ENCODE data around the gene CAPRIN1.

Gene CAPRIN1, protein sequence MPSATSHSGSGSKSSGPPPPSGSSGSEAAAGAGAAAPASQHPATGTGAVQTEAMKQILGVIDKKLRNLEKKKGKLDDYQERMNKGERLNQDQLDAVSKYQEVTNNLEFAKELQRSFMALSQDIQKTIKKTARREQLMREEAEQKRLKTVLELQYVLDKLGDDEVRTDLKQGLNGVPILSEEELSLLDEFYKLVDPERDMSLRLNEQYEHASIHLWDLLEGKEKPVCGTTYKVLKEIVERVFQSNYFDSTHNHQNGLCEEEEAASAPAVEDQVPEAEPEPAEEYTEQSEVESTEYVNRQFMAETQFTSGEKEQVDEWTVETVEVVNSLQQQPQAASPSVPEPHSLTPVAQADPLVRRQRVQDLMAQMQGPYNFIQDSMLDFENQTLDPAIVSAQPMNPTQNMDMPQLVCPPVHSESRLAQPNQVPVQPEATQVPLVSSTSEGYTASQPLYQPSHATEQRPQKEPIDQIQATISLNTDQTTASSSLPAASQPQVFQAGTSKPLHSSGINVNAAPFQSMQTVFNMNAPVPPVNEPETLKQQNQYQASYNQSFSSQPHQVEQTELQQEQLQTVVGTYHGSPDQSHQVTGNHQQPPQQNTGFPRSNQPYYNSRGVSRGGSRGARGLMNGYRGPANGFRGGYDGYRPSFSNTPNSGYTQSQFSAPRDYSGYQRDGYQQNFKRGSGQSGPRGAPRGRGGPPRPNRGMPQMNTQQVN

DNA sequence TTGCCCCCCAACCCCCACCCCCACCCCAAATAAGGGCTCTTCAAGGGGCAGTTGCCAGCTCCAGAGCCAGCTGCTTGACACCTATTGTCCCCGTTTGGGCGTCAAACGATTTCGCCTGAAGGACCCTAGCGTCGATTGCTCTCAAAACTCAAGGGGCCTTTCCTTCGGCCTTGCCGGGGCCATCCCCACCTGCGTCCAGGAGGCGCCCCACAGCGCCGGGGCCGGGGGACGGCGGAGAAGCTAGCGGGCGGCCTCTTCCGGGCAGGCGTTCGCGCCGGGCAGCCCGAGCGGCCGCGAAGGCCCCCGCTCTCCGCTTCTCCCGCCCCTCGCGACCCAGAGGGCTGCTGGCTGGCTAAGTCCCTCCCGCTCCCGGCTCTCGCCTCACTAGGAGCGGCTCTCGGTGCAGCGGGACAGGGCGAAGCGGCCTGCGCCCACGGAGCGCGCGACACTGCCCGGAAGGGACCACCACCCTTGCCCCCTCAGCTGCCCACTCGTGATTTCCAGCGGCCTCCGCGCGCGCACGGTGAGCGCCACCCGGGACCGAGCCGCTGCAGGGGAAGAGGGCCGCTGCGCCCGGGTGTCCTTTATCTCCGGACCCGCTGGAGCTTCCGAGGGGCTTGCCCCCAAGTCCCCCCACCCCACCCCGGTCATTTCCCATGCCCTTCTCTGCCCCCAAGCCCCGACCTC, at the start of gene CAPRIN1:
CAPRIN1 (plus strand) TSS at position 383 of the 687 bp plus-strand sequence. CDS start 690 bp downstream, outside the sequence.
- in situ Hi-C loops (cut with HindIII; ENCODE audit: low sequenced_read_pairs), result no loop called here

DNA sequence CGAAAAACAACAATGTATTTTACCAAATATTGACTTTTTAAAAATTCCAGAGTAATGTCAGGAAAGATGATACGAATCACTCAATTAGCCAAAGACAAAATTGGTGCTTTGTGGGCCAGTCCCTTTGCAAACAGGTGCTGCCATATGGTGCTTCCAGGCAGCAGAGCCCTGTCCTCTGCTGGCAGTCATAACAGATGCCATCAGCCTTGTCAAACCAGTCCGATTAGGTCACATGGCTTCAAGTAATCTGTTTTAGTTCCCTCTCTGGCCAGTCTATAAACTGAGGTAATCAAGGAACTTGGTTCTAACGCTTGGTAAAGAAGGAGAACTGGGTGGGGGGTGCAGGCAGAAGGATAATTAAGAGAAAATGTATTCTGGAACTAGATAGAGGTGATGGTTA, 49.1 kb upstream of the CAPRIN1 start:
- in situ Hi-C loops (cut with HindIII; ENCODE audit: low sequenced_read_pairs), result no loop called here

DNA sequence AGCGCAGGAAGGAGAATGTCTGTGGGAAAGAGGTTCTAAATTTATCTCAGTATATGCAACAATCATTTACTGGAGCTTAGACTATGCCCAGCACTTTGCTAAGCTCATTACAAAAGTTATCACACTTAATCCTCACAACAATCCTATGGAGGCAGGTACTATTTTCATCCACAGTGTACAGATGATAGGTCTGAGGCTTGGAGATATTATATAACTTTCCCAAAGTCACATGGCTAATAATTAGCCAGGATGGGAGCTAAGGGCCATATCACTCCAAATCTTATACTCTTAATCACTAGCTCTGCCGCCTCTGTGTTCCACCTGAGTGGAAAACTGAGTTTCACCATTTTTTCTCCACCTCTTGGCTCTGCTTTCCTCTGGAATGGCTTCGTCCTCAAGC, 47.3 kb upstream of the CAPRIN1 start:
- in situ Hi-C loops (cut with HindIII; ENCODE audit: low sequenced_read_pairs), result no loop called here

DNA sequence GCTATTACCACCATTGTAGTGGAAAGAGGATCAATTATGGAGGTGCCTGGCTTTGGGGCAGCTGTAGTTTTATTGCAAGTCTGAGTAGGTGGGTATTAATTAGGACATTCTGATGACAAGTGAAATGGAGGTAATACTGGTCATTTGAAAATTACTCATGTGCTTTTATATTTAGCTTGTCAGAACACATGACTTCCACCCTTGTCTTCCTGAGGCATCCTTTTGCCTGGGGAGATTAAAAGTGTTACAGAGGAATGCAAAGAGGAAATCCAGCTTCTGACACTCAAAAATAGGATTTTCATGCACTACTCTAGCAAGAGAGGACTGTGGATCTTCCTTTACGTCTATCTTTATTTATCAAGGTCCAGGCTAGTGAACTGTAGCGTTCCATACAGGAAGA, 44.7 kb upstream of the CAPRIN1 start:
- in situ Hi-C loops (cut with HindIII; ENCODE audit: low sequenced_read_pairs), result no loop called here

DNA sequence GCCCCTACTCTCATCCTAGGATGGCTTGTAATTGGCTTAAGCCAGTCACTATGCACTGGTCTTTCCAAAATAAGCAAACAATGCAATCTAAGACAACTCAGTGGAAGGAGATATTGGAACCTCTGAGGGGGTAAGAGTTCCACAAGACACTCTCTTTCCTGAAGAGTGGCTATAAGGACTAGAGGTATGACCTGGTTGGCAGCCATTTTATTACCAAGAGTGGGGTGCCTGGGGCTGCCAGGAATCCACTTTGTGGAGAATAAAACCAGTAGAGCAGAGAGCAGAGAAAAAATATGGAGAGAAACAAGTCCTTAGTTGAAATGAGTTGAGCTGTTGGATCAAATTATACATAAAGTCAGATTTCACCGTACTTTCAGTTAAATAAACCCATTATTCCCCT, 38.8 kb upstream of the CAPRIN1 start:
- in situ Hi-C loops (cut with HindIII; ENCODE audit: low sequenced_read_pairs), result no loop called here

DNA sequence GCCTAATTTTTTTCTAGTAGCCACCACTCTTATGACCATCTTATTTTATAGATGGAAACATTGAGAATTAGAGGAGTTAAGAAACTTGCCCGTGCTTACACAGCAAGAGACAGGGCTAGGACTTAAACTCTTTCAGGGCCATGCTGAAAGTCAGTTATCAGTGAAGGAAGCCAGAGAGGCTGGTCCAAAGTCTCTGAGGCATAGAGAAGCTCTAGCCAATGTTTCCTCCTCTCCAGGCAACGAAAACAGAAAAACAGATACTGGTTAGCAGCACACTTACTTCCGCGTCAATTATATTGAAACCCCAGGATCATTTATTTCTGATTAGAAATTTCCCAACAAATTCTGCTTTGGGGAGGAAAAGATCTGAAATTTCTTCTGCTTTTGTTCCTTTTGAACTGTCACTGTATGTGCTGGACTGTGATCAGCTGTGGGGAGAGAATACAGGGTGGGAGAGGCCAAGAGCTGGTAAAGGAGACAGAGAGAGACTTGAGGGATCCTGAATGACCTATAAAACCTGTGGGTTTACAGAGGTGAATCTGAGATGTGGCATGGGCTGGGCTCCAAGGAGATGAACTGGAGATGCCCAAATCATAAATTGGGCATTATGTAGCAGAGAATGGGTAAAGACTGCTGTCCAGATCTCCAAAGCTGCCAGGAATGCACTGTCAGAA, 37.5 kb upstream of the CAPRIN1 start:
- in situ Hi-C loops (cut with HindIII; ENCODE audit: low sequenced_read_pairs), result no loop called here

DNA sequence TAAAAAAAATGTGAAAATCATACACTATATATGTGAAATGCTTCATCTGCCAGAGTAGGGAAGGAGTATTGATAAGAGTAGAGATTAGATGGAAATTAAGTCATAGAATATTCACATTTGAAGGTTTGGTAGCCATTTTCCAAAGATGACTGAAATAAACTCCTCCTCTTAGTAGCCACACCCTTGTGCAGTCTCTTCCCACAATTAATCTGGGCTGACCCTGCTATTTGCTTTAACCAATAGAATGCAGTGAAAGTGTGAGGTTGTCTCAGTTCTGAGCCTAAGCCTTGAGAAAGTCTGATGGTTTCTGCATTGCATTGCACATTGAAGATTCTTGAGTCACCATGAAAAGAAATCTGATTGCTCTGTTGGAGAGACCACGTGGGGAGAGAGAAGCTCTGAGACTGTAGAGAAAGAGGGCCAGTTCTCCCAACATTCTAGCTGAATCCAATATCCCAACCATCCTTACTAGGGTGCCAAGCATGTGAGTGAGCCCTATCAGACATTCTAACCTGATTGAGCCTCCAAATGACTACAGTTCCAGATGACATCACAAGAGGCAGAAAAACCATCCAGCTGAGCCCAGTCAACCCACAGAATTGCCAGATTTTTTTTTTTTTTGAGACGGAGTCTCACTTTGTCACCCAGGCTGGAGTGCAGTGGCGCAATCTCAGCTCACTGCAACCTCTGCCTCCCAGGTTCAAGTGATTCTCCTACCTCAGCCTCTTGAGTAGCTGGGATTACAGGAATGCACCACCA, 29.4 kb upstream of the CAPRIN1 start:
- in situ Hi-C loops (cut with HindIII; ENCODE audit: low sequenced_read_pairs), result no loop called here

DNA sequence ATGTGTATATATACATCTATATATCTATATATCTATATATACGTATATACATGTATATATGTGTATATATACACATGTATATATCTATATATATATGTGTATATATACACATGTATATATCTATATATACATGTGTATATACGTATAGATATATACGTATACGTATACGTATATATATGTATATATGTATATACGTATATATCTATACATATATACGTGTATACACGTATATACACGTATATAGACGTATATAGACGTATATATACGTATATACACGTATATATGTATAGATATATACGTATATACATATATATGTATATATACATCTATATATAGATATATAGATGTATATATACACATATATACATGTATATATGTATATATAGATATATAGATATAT, 25.1 kb upstream of the CAPRIN1 start:
- in situ Hi-C loops (cut with HindIII; ENCODE audit: low sequenced_read_pairs), result no loop called here

DNA sequence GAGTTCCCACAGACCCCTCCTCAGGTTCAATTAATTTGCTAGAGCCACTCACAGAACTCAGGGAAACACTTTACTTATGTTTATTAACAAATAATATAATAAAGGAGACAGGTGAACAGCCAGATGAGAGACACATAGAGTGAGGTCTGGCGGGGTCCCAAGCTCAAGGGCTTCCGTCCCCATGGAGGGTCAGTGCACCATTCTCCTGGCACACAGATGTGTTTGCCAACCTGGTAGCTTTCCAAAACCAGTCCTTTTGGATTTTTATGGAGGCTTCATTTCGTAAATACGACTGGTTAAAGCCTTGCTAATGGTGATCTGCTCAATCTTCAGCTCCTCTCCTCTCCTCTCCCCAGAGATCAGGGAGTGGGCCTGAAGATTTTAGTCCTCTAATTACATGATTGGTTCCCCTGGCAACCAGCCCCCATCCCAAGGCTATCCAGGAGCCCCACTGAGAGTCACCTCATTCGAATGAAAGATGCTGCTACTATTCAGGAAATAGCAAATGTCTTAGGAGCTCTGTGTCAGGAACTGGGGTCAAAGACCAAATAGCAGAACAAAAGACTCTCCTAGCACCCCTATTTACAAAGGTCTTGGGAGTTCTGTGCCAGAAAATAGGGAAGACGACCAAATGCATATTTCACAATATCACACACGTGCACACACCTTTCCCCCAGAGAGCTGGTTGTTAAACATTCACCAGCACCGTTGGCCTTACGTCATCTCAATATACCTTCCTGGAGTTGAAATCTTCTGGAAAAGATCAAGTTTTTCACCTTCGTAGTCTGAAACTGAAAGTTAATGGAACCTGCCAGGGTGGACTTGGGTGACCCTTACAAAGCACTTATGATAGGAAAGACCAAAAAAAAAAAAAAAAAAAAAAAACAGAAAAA, 23.8 kb upstream of the CAPRIN1 start:
- in situ Hi-C loops (cut with HindIII; ENCODE audit: low sequenced_read_pairs), result no loop called here

DNA sequence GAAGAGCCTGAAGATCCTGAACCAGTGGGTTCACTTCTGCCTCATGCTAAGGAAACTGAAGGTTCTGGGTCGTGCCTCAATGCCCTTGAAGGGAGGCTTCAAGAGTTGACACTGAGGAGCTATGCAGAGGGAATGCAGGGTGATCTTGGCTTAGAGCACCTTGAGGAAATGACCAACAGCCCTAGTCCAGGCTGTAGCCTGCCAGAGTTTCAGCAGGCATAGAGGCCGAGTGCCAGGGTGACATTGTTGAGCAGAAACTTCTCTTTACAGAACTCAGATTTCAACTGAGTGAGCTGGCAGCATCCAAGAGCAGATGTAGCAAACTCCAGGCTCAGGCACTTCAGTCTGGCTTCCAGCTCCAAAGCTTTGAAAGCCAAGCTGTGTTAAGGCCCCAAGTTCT, 23.1 kb upstream of the CAPRIN1 start:
- in situ Hi-C loops (cut with HindIII; ENCODE audit: low sequenced_read_pairs), result no loop called here

DNA sequence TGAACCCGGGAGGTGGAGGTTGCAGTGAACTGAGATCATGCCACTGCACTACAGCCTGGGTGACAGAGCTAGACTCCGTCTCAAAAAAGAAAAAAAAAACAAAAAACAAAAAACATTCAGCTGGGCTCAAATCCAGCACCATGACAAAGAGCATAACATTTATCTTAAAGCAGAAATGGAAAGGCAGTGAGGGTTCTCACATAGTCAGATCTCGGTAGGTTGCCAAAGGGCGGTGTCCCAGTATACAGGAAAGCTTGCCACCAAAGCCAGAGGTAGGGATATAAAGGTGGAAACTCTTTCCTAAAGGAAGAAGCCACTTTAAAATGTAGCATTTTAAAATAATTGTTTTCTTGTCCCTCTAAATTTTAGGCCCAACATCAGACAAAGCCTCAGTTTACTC, 22.4 kb upstream of the CAPRIN1 start:
- in situ Hi-C loops (cut with HindIII; ENCODE audit: low sequenced_read_pairs), result no loop called here

DNA sequence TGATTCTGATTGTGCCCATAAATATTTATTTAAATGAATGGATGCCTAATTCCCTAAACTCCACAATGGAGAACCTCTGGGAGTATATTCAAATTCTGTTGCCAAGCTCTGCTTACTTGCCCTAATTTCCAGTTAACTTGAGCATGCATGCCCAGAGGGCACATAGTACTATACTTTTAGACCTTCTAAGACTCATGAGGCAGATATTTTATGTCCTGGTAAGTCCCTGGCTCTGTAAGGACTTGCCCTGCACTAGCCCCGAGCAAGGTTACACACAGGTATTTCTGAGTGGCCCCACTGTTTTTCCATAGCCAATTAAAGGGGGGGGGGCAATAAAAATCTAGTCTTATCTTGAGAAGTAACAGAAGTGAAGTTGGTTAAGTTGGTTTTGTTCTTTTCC, 21.1 kb upstream of the CAPRIN1 start:
- in situ Hi-C loops (cut with HindIII; ENCODE audit: low sequenced_read_pairs), result no loop called here

DNA sequence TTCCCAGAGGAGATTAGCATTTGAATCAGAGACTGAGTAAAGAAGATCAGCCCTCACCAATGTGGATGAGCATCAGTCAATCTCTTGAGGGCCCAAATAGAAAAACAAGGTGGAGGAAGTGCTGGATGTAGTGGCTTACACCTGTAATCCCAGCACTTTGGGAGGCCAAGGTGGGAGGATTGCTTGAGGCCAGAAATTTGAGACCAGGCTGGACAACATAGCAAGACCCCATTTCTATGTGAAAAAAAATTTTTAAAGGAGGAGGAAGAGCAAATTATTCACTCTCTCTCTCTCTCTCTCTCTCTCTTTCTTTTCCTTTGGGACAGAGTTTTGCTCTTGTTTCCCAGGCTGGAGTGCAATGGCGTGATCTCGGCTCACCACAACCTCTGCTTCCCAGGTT, 18.1 kb upstream of the CAPRIN1 start:
- in situ Hi-C loops (cut with HindIII; ENCODE audit: low sequenced_read_pairs), result no loop called here

DNA sequence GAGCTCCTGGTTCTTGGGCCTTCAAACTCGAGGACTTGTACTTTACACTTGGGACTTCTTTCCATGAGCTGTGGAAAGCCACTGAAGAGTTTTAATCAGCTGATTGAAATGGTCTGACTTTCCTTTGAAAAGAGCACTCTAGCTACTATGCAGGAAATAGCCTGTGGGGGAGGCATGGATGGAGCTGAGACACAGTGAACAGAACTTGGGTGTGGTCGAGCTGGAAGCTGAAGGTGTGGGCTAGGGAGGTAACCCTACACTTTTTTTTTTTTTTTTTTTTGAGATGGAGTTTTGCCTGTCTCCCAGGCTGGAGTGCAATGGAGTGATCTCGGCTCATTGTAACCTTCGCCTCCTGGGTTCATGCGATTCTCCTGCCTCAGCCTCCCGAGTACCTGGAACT, 17.5 kb upstream of the CAPRIN1 start:
- in situ Hi-C loops (cut with HindIII; ENCODE audit: low sequenced_read_pairs), result no loop called here

DNA sequence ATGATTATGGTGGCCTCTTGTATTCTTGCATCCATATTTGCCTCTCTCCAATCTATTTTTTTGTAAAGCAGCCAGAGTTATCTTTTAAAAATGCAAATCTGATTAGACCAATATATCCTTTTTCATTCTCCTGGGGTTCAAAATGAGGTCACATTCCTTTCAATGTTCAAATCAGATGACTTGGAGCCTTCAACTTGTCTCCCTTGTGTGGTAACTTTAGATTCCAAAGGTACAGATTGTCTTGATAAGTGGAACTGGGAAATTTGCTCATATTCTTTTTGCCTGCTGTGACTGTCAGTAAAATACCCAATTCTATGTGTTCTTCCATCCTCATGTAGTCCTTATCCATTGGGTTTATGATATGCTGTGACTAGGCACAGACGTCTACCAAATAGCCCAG, 15.1 kb upstream of the CAPRIN1 start:
- in situ Hi-C loops (cut with HindIII; ENCODE audit: low sequenced_read_pairs), result no loop called here

DNA sequence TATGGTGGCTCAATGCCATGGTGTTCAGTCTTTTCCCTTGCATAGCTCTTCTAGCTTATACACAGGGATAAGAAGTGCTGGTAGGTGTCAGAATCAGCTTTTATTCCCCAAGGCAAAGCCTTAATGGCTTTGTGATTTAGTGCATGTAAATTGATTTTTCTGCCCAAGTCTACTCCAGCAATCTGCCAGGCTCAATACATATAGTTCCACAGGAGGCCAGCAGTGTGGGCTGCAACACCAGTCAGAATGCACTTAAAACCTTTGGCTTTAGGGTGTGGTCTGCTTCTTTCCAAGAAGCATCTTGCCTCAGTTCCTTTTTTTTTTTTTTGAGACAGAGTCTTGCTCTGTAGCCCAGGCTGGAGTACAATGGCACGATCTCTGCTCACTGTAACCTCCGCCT, 14.5 kb upstream of the CAPRIN1 start:
- in situ Hi-C loops (cut with HindIII; ENCODE audit: low sequenced_read_pairs), result no loop called here

DNA sequence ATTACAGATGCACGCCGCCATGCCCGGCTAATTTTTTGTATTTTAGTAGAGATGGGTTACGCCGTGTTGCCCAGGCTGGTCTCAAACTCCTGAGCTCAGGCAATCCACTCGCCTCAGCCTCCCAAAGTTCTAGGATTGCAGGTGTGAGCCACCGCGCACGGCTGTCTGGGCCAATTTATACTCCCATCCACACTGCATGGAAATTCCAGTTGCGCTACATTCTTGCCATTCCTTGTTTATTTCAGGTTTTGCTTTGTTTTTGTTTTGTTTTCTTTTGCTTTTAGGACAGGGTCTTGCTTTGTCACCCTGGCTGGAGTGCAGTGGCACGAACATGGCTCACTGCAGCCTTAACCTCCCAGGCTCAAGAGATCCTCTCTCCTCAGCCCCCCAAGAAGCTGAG, 11.0 kb upstream of the CAPRIN1 start:
- in situ Hi-C loops (cut with HindIII; ENCODE audit: low sequenced_read_pairs), result no loop called here

DNA sequence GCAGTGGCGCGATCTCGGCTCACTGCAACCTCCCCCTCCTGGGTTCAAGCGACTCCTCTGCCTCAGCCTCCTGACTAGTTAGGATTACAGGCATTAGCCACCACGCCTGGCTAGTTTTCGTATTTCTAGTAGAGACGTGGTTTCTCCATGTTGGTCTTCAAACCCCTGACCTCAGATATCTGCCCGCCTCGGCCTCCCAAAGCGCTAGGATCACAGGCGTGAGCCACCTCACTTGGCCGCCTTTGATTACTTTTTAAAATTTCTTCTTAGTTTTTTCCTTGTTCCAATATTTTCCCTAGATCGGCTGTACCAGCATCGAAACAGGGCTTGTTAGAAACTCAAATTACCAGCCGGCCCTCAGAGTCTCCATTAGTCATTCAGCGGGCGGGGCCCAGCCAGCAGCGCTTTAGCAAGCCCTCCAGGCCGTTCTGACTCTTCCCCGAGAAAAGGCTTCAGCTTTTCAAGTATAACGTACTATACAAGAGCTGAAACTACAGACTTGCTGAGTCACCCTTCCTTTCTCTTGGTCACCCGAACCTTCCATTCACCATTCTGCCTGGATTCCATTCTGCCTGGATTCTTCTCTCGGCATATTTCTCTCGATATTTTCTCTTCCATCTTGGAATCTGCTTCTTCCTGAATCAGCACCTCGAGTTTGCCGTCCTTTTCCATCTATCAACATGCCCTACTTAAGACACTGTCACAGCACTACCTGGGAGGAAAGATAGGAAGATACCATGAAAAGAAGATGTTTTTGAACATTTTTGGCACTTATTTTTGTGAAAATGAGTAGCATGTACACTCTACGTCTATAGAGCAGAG, 6.7 kb upstream of the CAPRIN1 start:
- in situ Hi-C loops (cut with HindIII; ENCODE audit: low sequenced_read_pairs), result loop anchor here (5.0 kb wide), 2 partner anchors 47 to 58 kb away; no protein-coding TSS in a partner anchor

DNA sequence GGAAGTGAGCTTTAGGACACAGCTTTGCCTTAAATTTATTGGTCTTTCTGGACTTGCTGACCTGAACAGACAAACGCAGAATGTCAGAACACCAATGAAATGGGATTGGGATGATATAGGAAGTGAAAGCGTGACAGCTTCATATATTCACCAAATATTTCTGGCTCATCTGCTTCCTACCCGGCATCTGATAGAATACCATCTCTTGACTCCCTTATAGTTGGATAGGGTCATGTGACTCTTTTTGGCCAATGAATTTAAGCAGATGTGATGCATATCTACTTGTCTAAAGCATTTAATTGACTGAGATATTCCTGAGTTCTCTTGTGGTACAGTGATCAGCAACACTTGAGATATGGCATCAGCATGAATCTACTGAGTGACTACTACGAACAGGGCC, 2.5 kb upstream of the CAPRIN1 start:
- in situ Hi-C loops (cut with HindIII; ENCODE audit: low sequenced_read_pairs), result loop anchor here (5.0 kb wide), 2 partner anchors 43 to 62 kb away; no protein-coding TSS in a partner anchor
